PFSK-1 (cell line): ENCODE measurements around the gene CWC25.

Experiments used
- POLR2AphosphoS5 ChIP-seq: IDR thresholded peaks from 2 replicates; pipeline ENCODE4 v1.6.1; 2012; ENCODE audit warnings: low read depth, mild to moderate bottlenecking, control low read depth, low read length, moderate library complexity
- REST ChIP-seq, 2 experiments: IDR thresholded peaks; 2 replicates each; pipeline versions ENCODE4 v1.6.1 to v1.8.0; 2011 to 2012; ENCODE audit warnings: low read depth in 2 of 2, low read length in 2 of 2, control low read depth in 1 of 2, inconsistent platforms in 1 of 2, mild to moderate bottlenecking in 1 of 2, moderate library complexity in 1 of 2; ENCODE audit not compliant: insufficient read depth in 1 of 2
- SIN3A ChIP-seq: IDR thresholded peaks from 2 replicates; pipeline ENCODE4 v1.6.1; 2012; ENCODE audit warnings: mild to moderate bottlenecking, low read length, moderate library complexity, borderline replicate concordance; ENCODE audit not compliant: insufficient read depth
- TAF1 ChIP-seq: IDR thresholded peaks from 2 replicates; pipeline ENCODE4 v1.6.1; 2012; ENCODE audit warnings: low read length, control low read depth, borderline replicate concordance; ENCODE audit not compliant: insufficient read depth

GRCh38 chr17:38848557-38848891 is 23.4 kb upstream of the CWC25 start:
- no peak; the same call in none of the 2 replicates for TF ChIP-seq POLR2AphosphoS5
- TF ChIP-seq REST (IDR thresholded peaks at IDR 0.05; ENCODE audit: insufficient read depth in 1 of 2, low read depth in 2 of 2, low read length in 2 of 2): no peak
- TF ChIP-seq TAF1: no peak
- no peak for TF ChIP-seq SIN3A
